Memory B cell (primary cell): ENCODE measurements around the gene NPM3.

Experiments
- ATAC-seq: fragments of 150-1000 bp; cut with Tn5 transposase; 2 replicates; pipeline ENCODE4 v1.10.0; 2021; ENCODE audit warnings: low read depth, mild to moderate bottlenecking, moderate library complexity
- DNase-seq, 2 donors: peaks; one replicate each; pipeline ENCODE4 v3.0.0; 2022; ENCODE audit warnings: low spot score in 2 of 2
- H3K27ac Mint-ChIP-seq: one replicate; pipeline ENCODE4 v1.8.0; 2022; ENCODE audit warnings: mild to moderate bottlenecking, moderate library complexity, mixed read lengths
- H3K27me3 Mint-ChIP-seq: one replicate; pipeline ENCODE4 v1.8.0; 2022; ENCODE audit warnings: mixed read lengths
- H3K36me3 Mint-ChIP-seq: one replicate; pipeline ENCODE4 v1.8.0; 2022; ENCODE audit warnings: mild to moderate bottlenecking, mixed read lengths
- H3K4me1 Mint-ChIP-seq: one replicate; pipeline ENCODE4 v1.8.0; 2022; ENCODE audit warnings: mixed read lengths
- H3K4me3 Mint-ChIP-seq: one replicate; pipeline ENCODE4 v1.8.0; 2022; ENCODE audit warnings: mild to moderate bottlenecking, moderate library complexity, mixed read lengths
- H3K9me3 Mint-ChIP-seq: one replicate; pipeline ENCODE4 v1.8.0; 2022; ENCODE audit warnings: mixed read lengths

NPM3 gene, protein sequence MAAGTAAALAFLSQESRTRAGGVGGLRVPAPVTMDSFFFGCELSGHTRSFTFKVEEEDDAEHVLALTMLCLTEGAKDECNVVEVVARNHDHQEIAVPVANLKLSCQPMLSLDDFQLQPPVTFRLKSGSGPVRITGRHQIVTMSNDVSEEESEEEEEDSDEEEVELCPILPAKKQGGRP

DNA sequence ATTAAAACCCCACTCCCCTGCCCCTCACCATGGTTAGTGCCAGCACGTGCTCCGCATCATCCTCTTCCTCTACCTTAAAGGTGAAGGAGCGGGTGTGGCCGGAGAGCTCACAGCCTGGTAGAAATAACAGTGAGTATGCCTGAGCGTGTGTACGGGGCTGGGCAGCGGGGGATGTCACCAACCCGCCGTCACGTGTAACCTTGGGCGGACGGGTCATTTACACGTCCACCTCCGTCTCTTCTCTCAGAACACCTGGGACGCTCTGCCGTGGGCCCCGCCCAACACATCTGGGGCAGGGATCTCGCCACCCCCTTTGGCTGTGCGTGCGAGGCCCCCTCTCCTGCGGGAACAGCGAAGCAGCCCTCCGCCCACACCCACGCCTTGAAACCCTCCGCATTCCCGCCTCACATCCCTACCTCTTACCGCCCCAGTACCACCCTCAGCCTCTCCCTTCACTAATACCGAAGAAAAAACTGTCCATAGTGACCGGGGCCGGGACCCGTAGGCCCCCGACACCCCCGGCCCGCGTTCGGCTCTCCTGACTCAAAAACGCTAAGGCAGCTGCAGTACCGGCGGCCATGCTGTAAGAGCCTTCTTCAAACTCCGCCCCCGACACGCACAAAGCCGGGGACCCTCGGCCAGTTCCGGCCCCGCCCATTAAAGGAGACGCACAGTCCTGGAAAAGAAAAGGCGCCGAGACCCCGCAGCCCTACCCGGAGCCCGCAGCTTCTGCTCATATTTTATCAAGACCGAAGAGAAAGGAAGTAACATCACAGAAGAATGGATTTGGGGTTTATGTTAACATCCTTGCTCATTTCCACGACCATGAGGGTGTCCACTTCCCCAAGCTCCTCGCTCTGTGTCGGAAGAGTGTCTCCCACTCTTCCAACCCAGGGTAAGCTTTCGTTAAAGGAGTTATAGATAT lies at the start of gene NPM3:
Gene NPM3, minus strand, starts transcription at position 636 of the 925 bp plus-strand sequence. Its CDS starts 56 bp downstream, at position 580.
- ATAC-seq (peak; percentile 61), DNase-seq (peak; percentile 47 to 59)
- H3K27me3 Mint-ChIP-seq = peaks cover 6% of the 10 kb centered on the region
- H3K9me3 Mint-ChIP-seq = no peaks in the 10 kb centered on the region
- H3K27ac Mint-ChIP-seq = peak within 1 kb of the TSS; percentile 61
- peaks cover 43% of the 10 kb centered on the region for H3K4me1 Mint-ChIP-seq
- peaks cover 17% of the 10 kb centered on the region for H3K36me3 Mint-ChIP-seq
- H3K4me3 Mint-ChIP-seq = peak within 1 kb of the TSS; percentile 99

DNA sequence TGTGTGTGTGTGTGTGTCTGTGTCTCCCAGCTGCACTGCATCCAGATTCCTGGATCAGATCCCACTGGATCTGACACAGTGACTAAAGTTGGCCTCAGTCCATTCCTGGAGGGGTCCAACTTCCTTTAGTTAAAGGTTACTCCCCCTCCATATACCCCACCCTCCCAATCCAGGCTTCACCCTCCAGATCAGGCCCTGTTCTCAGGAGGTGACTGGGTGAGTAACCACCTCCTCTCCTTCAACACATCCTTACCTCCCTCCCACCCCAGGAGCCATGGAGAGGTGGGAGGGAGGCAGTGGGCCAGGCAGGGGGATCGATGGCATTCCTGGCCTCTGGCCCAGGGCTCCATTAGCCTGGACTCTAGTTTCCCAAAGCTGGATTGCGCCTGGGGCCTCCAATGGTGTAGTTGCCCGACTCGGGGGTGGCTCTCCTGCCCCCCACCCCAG lies 49.1 kb upstream of the NPM3 start:
- peak overlapping the region; percentile 73 for H3K27ac Mint-ChIP-seq
- ATAC-seq = no peak
- no peak overlapping the region for H3K4me3 Mint-ChIP-seq
- peaks cover 43% of the 10 kb centered on the region for H3K4me1 Mint-ChIP-seq
- H3K36me3 Mint-ChIP-seq = no peaks in the 10 kb centered on the region
- no peaks in the 10 kb centered on the region for H3K9me3 Mint-ChIP-seq
- no peaks in the 10 kb centered on the region for H3K27me3 Mint-ChIP-seq
- DNase-seq = no peak

DNA sequence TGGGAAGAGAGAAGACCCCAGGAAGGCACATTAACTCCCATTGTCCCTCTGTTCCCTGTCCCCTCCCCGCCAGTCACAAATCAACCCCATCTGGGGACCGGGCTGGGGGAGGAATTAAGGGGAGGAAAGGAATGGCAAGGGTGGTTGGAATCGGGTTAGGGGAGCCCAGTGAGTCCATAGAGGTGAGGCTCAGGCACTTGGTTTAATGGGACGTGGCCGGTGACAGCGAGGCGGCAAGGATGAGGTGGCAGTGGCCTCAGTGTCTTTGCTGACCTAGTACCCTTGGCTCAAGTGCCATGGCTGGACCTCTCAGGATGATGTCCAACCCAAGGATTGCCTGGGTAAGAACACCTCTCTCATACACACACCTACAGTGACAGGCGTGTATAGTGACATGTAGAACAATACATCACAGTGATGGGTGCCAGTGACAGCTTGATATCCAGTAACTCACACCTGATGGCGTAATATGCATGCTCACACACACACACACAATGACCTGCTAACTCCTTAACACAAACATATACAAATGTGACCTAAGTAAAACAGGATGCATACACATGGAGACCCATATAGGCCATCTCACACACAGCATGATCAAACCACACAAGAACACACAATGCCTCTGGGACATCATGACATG lies 48.0 kb upstream of the NPM3 start:
- peak overlapping the region; percentile 81 for H3K4me3 Mint-ChIP-seq
- DNase-seq = no peak
- no peaks in the 10 kb centered on the region for H3K36me3 Mint-ChIP-seq
- H3K27ac Mint-ChIP-seq = peak overlapping the region; percentile 96
- H3K9me3 Mint-ChIP-seq = no peaks in the 10 kb centered on the region
- no peaks in the 10 kb centered on the region for H3K27me3 Mint-ChIP-seq
- ATAC-seq = no peak
- peaks cover 43% of the 10 kb centered on the region for H3K4me1 Mint-ChIP-seq

DNA sequence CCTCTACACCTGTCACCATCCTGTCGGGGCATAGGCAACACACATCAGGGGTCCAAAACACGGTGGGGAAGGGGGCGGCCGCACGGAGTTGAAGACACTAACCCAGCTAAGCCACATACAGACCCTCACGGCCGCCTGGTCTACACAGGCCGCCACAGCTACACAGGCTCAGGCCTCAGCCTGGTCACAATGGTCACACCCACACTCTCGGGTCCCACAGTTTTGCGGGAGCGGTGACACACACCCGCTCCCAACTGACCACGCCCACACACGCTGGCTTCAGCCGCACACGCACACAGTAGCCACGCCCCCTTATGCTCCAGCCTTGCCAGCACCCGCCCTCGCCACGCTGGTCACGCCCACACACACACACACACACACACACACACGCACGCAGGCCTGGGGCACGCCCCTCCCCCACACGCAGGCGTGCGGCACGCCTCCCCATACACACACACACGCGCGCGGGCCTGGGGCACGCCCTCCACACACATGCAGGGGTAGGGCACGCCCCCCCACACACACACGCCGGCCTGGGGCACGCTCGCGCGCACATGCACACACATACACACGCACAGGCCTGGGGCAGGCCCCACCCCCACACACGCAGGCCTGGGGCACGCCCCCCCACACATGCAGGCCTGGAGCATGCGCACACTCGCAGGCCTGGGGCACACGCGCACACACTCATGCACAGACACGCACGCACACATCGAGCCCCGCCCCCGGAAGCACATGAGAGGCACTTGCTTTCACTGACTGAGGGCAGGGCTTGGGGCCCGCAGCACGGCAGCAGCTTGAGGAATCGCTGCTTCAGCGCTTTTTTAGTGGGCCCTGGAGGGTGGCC lies 47.3 kb upstream of the NPM3 start:
- peaks cover 40% of the 10 kb centered on the region for H3K4me1 Mint-ChIP-seq
- peak overlapping the region; percentile 96 for H3K27ac Mint-ChIP-seq
- ATAC-seq (peak; percentile 75), DNase-seq (peak; percentile 93 to 96)
- H3K36me3 Mint-ChIP-seq = no peaks in the 10 kb centered on the region
- H3K4me3 Mint-ChIP-seq = peak overlapping the region; percentile 81
- H3K9me3 Mint-ChIP-seq = no peaks in the 10 kb centered on the region
- H3K27me3 Mint-ChIP-seq = no peaks in the 10 kb centered on the region

DNA sequence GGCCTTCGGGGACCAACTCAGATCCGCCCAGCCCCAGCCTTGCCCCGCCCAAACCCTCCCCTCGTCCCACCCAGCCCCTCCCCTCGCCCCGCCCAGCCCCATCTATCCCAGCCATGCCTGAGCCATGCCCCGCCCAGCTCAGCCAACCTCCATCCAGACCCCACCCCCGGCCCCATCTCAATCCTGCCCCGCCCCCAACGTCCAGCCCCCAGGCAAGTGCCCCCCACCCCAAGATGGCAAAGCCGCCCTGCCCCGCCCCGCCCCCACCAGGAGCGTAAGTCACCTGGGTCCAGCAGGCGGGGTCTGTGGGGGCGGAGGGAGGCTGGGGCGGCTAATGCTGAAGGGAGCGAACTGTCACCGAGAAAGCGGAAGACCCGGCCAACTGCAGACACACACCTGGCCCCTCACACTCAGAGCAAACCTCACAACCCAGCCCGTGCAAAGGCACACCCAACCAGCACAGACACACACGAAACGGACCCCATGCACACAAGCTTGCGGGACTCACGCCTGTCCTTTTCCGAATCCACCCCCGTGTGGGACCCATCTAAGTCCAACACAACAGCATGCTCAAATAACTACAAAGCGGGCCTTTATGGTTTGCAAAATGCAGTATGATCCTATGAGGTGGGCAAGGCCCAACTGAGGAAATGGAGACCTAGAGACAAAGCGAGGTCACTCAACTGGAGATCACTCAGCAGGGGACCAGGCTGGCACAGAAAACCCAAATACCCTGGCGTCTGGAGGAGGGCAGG lies 46.5 kb upstream of the NPM3 start:
- Mint-ChIP-seq H3K27me3 (no peaks in the 10 kb centered on the region), H3K27ac (peak overlapping the region; percentile 96), H3K9me3 (no peaks in the 10 kb centered on the region), H3K36me3 (no peaks in the 10 kb centered on the region), H3K4me3 (peak overlapping the region; percentile 81), H3K4me1 (peaks cover 36% of the 10 kb centered on the region)
- ATAC-seq (peak; percentile 55), DNase-seq (peak; percentile 75 to 84)

DNA sequence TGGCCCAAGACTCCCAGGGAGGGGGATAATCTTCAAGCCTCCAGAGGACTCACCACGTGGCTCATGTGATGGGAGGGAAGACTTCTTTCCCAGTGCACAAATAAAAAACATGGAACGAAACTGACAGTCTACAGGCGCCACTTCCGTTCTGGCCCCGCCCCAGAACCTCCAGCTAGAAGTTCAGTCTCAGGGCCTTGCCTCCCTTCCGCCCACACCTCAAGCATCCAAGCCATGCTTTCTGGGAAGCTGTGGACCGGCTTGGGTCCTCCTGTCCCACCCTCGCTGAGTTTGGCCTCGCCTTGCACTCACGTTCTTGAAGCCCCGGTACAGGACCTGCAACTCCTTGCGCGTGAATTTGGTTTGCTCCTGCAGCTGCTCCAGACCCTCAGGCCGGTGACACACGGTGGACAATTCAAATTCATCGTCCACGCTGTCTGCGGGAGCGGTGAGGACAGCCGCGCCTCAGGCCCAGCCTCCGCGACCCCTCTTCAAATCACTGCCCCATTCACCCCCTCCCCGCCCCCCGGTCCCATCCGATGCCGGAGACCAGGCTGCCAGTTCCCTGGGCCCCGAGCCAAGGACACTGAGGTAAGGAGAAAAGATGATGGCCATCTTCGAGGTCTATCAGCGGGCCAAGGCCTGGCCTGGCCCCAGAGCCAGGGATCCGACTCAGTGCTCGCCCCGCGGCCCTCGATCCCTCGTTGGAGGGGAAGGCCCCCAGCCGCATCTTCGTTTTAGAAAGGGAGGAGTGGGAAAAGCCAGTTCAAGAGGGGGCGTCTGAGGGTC lies 45.7 kb upstream of the NPM3 start:
- Mint-ChIP-seq H3K36me3 (no peaks in the 10 kb centered on the region), H3K27me3 (no peaks in the 10 kb centered on the region), H3K27ac (no peak overlapping the region), H3K4me1 (peaks cover 31% of the 10 kb centered on the region), H3K9me3 (no peaks in the 10 kb centered on the region), H3K4me3 (peak overlapping the region; percentile 4)
- DNase-seq (no peak), ATAC-seq (no peak)

DNA sequence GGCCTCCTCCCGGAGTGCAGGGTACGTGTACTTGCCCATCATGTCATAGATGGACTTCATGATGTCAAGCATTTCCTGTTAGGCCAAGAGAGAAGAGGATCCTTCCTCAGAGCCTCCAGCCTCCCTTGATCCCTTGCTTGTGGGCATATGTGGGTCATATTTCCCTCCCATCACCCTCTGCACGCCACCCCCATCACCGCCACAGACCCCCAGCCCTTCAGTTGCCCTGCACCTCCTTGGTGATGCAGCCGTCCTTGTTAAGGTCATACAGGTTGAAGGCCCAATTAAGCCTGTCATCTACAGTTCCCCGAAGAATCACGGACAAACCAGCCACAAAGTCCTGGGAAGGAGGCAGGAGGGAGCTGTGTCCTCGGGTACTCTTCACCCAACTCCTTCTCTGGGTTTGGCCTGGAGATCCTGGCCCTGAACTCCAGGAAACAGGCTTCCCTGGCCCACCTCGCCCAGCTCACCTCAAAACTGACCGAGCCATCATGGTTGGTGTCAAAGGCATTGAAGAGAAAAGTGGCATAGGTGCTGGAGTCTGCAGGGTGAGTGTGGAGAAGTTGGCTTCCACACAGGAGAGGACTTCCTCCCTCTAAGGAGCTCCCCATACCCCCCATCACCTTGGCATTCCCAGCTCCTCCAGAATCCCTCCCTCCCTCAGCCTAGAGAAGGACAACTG lies 44.8 kb upstream of the NPM3 start:
- Mint-ChIP-seq H3K4me3 (no peak overlapping the region), H3K4me1 (peaks cover 24% of the 10 kb centered on the region), H3K27ac (no peak overlapping the region), H3K36me3 (no peaks in the 10 kb centered on the region), H3K9me3 (no peaks in the 10 kb centered on the region), H3K27me3 (no peaks in the 10 kb centered on the region)
- ATAC-seq (no peak), DNase-seq (no peak)

DNA sequence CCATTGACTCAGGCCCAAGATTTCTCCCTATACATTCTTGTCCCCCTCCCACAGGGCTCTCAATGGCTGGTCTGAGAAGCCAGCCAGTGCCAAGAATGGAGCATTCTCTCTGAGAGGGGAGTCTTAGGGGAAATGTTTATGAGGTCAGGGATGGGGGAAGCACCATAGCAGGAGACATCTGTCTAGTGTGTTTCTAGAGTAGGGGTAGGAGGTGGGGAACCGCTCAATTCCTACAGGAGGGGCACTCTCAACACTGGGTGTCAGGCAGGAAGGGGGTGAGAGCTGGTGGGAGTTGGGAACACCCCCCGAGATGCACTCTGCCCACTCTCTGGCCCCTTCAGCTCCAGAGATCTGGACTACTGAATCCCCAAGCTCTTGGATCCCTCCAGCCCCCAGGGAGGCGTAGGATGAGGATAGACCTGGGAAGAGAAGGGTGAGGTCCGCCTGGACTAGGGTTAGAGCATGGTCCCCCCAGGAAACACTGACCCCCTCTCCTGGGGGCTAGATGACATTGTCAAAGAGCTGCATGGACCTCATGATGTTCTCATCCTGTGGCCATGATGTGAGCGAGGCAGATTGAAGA lies 43.7 kb upstream of the NPM3 start:
- DNase-seq (no peak), ATAC-seq (no peak)
- no peaks in the 10 kb centered on the region for H3K9me3 Mint-ChIP-seq
- no peaks in the 10 kb centered on the region for H3K27me3 Mint-ChIP-seq
- no peak overlapping the region for H3K27ac Mint-ChIP-seq
- H3K4me3 Mint-ChIP-seq = no peak overlapping the region
- H3K36me3 Mint-ChIP-seq = peaks cover 3% of the 10 kb centered on the region
- H3K4me1 Mint-ChIP-seq = peaks cover 20% of the 10 kb centered on the region

DNA sequence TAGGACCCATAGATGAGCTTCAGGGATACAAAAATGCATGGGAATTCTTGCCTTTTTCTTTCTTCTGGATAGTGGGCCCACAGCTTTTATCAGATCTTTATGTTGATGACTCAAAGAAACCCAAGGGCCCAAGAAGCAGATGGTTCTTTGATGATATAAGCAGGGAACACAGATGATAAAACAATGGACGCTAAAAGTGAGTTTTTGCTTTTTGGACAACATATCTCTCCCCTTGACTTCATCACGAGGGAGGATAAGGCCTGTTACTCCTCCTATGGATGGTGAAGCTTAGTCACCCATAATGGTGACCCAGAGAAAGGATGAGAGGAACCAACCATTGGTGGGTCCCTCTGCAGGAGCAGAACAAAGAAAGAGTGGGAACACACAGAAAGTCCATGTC lies 41.5 kb upstream of the NPM3 start:
- no peak overlapping the region for H3K4me3 Mint-ChIP-seq
- ATAC-seq (no peak), DNase-seq (no peak)
- H3K9me3 Mint-ChIP-seq = no peaks in the 10 kb centered on the region
- no peak overlapping the region for H3K27ac Mint-ChIP-seq
- H3K4me1 Mint-ChIP-seq = peaks cover 7% of the 10 kb centered on the region
- no peaks in the 10 kb centered on the region for H3K27me3 Mint-ChIP-seq
- H3K36me3 Mint-ChIP-seq = peaks cover 5% of the 10 kb centered on the region

DNA sequence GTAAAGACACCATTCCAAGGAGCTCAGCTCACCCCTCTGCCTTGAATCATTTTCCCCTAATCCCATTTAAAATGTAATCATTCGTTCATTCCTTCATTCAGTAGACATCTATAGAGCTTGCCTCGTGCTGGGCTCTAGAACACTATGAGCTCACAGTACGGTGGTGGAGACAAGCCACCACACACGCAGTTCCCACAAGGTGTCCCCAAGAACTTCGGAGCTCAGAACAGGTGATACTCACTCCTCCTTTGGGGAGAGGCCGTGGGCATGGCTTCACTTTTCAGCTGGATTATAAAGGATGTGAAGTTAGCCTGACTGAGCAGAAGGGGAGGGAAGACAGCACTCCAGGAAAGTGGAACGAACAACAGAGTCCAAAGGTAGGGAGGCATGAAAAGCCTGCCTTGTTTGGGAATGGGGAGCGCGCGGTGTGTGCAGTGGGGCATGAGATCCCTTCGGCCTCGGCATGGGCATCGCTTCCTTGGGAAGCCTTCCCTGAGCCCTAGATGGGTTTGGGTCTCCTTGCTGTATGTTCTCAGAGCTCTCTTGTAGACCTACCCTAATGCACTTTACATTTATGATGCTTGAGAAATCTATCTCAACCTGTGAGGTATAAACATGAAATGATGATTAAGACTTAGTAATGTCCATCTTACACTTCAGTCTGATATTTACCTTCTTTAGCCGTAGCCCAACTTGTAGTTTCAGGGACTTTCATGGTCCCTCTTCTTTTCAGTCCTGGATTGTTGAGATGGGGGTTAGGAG lies 35.8 kb upstream of the NPM3 start:
- Mint-ChIP-seq H3K27me3 (no peaks in the 10 kb centered on the region), H3K4me1 (peaks cover 27% of the 10 kb centered on the region), H3K27ac (peak overlapping the region; percentile 95), H3K4me3 (peak overlapping the region; percentile 95), H3K36me3 (peaks cover 9% of the 10 kb centered on the region), H3K9me3 (no peaks in the 10 kb centered on the region)
- DNase-seq = no peak
- peak; percentile 6 for ATAC-seq

DNA sequence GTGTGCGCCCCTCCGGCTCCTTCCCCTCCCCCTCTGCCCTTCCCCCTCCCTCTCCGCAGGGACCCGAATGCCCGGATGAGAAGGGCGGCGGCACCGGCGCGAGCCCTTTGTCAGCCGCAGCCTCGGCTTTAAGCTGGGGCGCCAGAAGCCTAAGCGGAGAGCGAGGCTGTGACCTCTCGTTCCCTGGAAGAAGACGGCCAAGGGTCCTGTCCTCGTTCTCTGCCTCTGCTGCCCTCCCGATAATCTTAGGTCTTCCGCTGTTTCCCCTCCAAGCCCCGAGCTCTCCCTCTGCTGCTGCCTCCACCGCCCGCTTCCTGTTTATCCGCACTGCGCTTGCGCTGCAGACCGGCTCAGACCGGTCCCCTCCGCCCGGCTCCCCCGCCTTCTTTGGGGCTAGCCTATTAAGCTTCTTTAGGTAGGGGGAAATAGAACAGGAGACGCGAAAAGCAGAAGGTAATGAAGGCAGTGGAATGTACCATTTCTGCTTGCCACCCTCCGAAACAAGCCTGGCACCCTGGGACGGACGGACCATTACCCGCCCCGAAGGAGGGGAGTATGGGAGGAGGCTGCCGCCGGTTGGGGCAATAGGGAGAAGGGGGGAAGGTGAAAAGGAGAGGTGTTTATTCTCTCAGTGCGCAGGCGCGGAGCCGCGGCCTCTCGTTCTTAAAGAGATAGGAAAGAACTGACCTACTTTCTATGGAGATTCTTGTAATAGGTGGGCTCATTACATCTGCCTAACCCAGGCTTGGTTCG lies 35.0 kb upstream of the NPM3 start, which contains the start of gene OGA:
Gene OGA, minus strand, starts transcription at position 326 of the 753 bp plus-strand sequence. CDS start 422 bp downstream, outside the sequence.
- ATAC-seq (peak; percentile 86), DNase-seq (peak; percentile 86 to 93)
- Mint-ChIP-seq H3K27ac (peak within 1 kb of the TSS; percentile 95), H3K4me3 (peak within 1 kb of the TSS; percentile 95), H3K36me3 (peaks cover 9% of the 10 kb centered on the region), H3K4me1 (peaks cover 30% of the 10 kb centered on the region), H3K9me3 (no peaks in the 10 kb centered on the region), H3K27me3 (no peaks in the 10 kb centered on the region)
